HFF-Myc (cell line): Measurements from ENCODE around the gene SAMD13.

Experiments used
- DNase-seq: peaks from one replicate; pipeline ENCODE4 v3.0.0-alpha.2; 2011; ENCODE audit warnings: low read depth; ENCODE audit errors: extremely low read depth
- H3K4me3 ChIP-seq: replicated peaks from 2 replicates; pipeline ENCODE4 v1.5.1; 2011; ENCODE audit warnings: low read depth, mild to moderate bottlenecking, control low read depth, low read length
- CTCF ChIP-seq: IDR thresholded peaks from 2 replicates; pipeline ENCODE4 v1.5.1; 2012; ENCODE audit warnings: mild to moderate bottlenecking, low read depth, low read length, control low read depth; ENCODE audit errors: missing control alignments

Gene SAMD13

GRCh38 chr1:84356881-84357280 lies 55.4 kb downstream of the SAMD13 start:
- no peak for TF ChIP-seq CTCF
- H3K4me3 ChIP-seq = no peak overlapping the region
- no peak for DNase-seq

GRCh38 chr1:84358695-84359094 lies 57.2 kb downstream of the SAMD13 start:
- no peak for DNase-seq
- no peak overlapping the region for H3K4me3 ChIP-seq
- no peak for TF ChIP-seq CTCF

- no peak overlapping the region for H3K4me3 ChIP-seq
- no peak for TF ChIP-seq CTCF
- no peak for DNase-seq
Measured at GRCh38 chr1:84360316-84360715, 58.8 kb downstream of the SAMD13 start.

- DNase-seq = no peak
- no peak overlapping the region for H3K4me3 ChIP-seq
- no peak for TF ChIP-seq CTCF
Measured at GRCh38 chr1:84361796-84362195, 60.3 kb downstream of the SAMD13 start.

- TF ChIP-seq CTCF = no peak
- DNase-seq = no peak
- H3K4me3 ChIP-seq = no peak overlapping the region
Measured at GRCh38 chr1:84363019-84363418, 61.5 kb downstream of the SAMD13 start.

GRCh38 chr1:84363622-84364021 lies 62.1 kb downstream of the SAMD13 start:
- H3K4me3 ChIP-seq = no peak overlapping the region
- no peak for TF ChIP-seq CTCF
- no peak for DNase-seq
